T-cell (primary cell): ENCODE results near the gene TDRD7. TPM values are rescaled to one million over a fixed set of nuclear protein-coding genes. Genes with fewer than 3 reads are reported as not detected.

ENCODE experiments used
- ATAC-seq, 4 experiments: fragments of 200-7000 bp in 3 of 4; fragments of 150-1000 bp in 1 of 4; cut with Tn5 transposase; replicated peaks in 1 of 4; 1 replicate in 3 of 4; 2 replicates in 1 of 4; pipeline ENCODE4 v1.10.0; 2021; ENCODE audit warnings: moderate library complexity in 3 of 4, mild to moderate bottlenecking in 2 of 4, moderate number of reproducible peaks in 1 of 4
- CTCF ChIA-PET, 2 donors: fragments of 300-600 bp; sonication (Branson Sonifier 250); formaldehyde crosslinking; loops; one replicate each; lab custom pipeline; 2022; ENCODE audit warnings: antibody characterized with exemption in 2 of 2; lab: Charles Lee
- POLR2A ChIA-PET, 2 donors: fragments of 300-600 bp; sonication (Branson Sonifier 250); formaldehyde crosslinking; loops; one replicate each; lab custom pipeline; 2022; ENCODE audit warnings: antibody characterized with exemption in 2 of 2; lab: Charles Lee
- DNase-seq, 35 experiments: peaks; one replicate each; pipeline versions ENCODE4 v3.0.0 to v3.0.0-alpha.2; 2013 to 2023
- H3K27ac ChIP-seq: one replicate; pipeline ENCODE4 v1.5.1; 2013; ENCODE audit warnings: low read length
- H3K27me3 ChIP-seq, 2 experiments: replicated peaks in 1 of 2; 1 replicate in 1 of 2; 2 replicates in 1 of 2; pipeline versions ENCODE4 v1.6.1 to v1.7.0; 2013; ENCODE audit warnings: low read length in 1 of 2, mixed read lengths in 1 of 2; ENCODE audit not compliant: control insufficient read depth in 2 of 2, insufficient read depth in 2 of 2; ENCODE audit errors: extremely low read depth in 1 of 2
- H3K36me3 ChIP-seq, 2 donors: 1 replicate in 1 of 2; 2 replicates in 1 of 2; pipeline versions ENCODE4 v1.6.1 to v1.7.0; 2013; ENCODE audit warnings: low read length in 1 of 2; ENCODE audit not compliant: control insufficient read depth in 2 of 2, insufficient read depth in 1 of 2; ENCODE audit errors: extremely low read depth in 1 of 2
- H3K4me1 ChIP-seq, 2 experiments: 1 replicate in 1 of 2; 2 replicates in 1 of 2; pipeline versions ENCODE4 v1.6.1 to v1.7.0; 2013; ENCODE audit warnings: low read length in 2 of 2, mixed read lengths in 1 of 2; ENCODE audit not compliant: insufficient read depth in 2 of 2, control insufficient read depth in 1 of 2; ENCODE audit errors: extremely low read depth in 1 of 2
- H3K4me3 ChIP-seq, 2 donors: 1 replicate in 1 of 2; 2 replicates in 1 of 2; pipeline versions ENCODE4 v1.5.1 to v1.7.0; 2013; ENCODE audit warnings: mild to moderate bottlenecking in 2 of 2, low read length in 1 of 2, moderate library complexity in 1 of 2; ENCODE audit not compliant: control insufficient read depth in 1 of 2; ENCODE audit errors: extremely low read depth in 1 of 2
- H3K9me3 ChIP-seq: 2 replicates; pipeline ENCODE4 v1.7.0; 2013
- H3K27ac Mint-ChIP-seq, 2 donors: one replicate each; pipeline ENCODE4 v1.8.0; 2020 to 2021; ENCODE audit warnings: mild to moderate bottlenecking in 2 of 2, mixed read lengths in 2 of 2
- H3K27me3 Mint-ChIP-seq, 2 donors: one replicate each; pipeline ENCODE4 v1.8.0; 2021 to 2022; ENCODE audit warnings: mixed read lengths in 2 of 2
- H3K36me3 Mint-ChIP-seq: one replicate; pipeline ENCODE4 v1.8.0; 2021; ENCODE audit warnings: mixed read lengths
- H3K4me1 Mint-ChIP-seq, 3 donors: one replicate each; pipeline ENCODE4 v1.8.0; 2020 to 2022; ENCODE audit warnings: mixed read lengths in 3 of 3, mild to moderate bottlenecking in 1 of 3
- H3K4me3 Mint-ChIP-seq, 3 donors: one replicate each; pipeline ENCODE4 v1.8.0; 2020 to 2022; ENCODE audit warnings: mild to moderate bottlenecking in 3 of 3, mixed read lengths in 3 of 3, moderate library complexity in 3 of 3
- H3K9me3 Mint-ChIP-seq, 3 donors: one replicate each; pipeline ENCODE4 v1.8.0; 2020 to 2022; ENCODE audit warnings: mixed read lengths in 3 of 3
- WGBS: methylation state at CpG from one replicate; pipeline ENCODE4 v1.1.5; 2013; ENCODE audit warnings: missing lambda C conversion rate; ENCODE audit not compliant: insufficient coverage; 5-methylcytosine and 5-hydroxymethylcytosine counted together
- total RNA-seq, 35 experiments: library from RNA in 6 of 35; stranded (reverse) in 6 of 35; fragments of 120-200 nt in 1 of 35; gene quantifications; one replicate each; pipeline versions ENCODE4 v1.2.1 to v1.2.4 and lab custom pipeline; 2013 to 2026

Gene TDRD7
- total RNA-seq, 5 donors from 2014 or later (not counting 1 experiment from before 2014, with no cell fraction given), result 9.2 to 11.9 (median 10.2) TPM

DNA sequence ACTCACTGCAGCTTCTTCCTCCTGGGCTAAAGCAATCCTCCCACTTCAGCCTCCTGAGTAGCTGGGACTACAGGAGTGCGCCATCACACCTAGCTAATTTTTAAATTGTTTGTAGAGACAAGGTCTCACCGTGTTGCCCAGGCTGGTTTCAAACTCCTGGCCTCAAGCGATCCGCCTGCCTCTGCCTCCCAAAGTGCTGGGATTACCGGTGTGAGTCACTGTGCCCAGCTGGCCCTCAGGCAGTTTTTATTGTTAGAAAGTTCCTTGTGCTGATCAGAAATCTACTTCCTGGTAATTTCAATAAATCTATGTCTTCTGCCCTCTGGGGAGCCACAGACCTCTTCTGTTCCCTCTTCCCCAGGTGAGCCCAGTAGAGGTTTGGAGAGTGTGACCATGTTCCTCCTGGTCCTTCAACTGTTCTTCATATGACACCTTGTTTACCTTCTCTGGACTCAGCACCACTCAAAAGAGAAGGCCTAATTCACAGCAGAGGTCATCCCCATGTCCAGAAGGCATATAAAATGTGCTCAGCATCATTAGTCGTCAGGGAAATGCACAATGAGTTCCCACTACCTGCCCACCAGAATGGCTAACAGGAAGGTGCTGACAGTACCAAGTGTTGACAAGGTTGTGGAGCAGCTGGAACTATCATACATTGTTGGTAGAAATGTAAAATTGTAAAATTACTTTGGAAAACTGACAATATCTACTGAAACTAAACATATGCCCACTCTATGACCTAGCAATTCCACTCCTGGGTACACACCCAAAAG lies 99.9 kb downstream of the TDRD7 start:
- no peak overlapping the region for H3K4me3 Mint-ChIP-seq
- peaks cover 16 to 17% of the 10 kb centered on the region in 2 donors for H3K27me3 Mint-ChIP-seq
- no peak overlapping the region for H3K27ac Mint-ChIP-seq
- Histone ChIP-seq H3K27ac (no peak overlapping the region), H3K9me3 (no peaks in the 10 kb centered on the region), H3K27me3 (peaks cover 0 to 14% of the 10 kb centered on the region in 2 experiments), H3K4me3 (no peak overlapping the region), H3K36me3 (no peaks in the 10 kb centered on the region), H3K4me1 (no peaks in the 10 kb centered on the region)
- H3K36me3 Mint-ChIP-seq, result no peaks in the 10 kb centered on the region
- DNase-seq (no peak), ATAC-seq (no peak)
- no peaks in the 10 kb centered on the region for H3K4me1 Mint-ChIP-seq
- ChIA-PET CTCF (no interaction called here), POLR2A (no interaction called here)
- no peaks in the 10 kb centered on the region for H3K9me3 Mint-ChIP-seq
- WGBS, result 86% methylated on average over 4 of the region's 6 CpGs

GRCh38 chr9:97512966-97513560 lies 101.2 kb downstream of the TDRD7 start:
- peaks cover 0 to 24% of the 10 kb centered on the region in 2 experiments for H3K27me3 ChIP-seq
- Mint-ChIP-seq H3K27me3 (peaks cover 25 to 26% of the 10 kb centered on the region in 2 donors), H3K9me3 (no peaks in the 10 kb centered on the region), H3K4me1 (no peaks in the 10 kb centered on the region), H3K27ac (no peak overlapping the region), H3K36me3 (no peaks in the 10 kb centered on the region), H3K4me3 (no peak overlapping the region)
- ATAC-seq (no peak), DNase-seq (no peak)
- H3K27ac ChIP-seq, result no peak overlapping the region
- POLR2A ChIA-PET, result no interaction called here
- H3K4me1 ChIP-seq, result no peaks in the 10 kb centered on the region
- no peaks in the 10 kb centered on the region for H3K36me3 ChIP-seq
- WGBS, result 84% methylated on average over 4 of the region's 8 CpGs
- CTCF ChIA-PET, result no interaction called here
- H3K4me3 ChIP-seq, result no peak overlapping the region
- H3K9me3 ChIP-seq, result no peaks in the 10 kb centered on the region

DNA sequence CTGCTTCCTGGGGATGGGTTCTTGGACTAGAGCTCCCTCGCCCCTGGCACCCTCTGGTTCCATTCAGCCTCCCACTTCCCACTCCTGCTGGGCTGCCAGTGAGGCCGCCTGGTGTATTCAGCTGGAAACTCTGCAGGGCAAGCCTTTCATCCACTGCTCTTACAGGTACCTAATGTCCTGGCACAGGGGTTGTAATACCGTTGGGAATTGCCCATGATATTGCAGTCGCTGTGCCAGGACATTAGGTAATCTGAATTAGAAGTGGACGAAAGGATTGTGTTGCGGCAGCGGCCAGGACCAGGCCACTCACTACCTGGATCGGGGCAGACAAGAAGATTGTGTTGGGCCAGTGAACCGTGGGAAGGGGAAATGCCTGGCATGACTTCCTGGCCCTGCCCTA lies 102.6 kb downstream of the TDRD7 start:
- ChIA-PET POLR2A (no interaction called here), CTCF (no interaction called here)
- 77% methylated on average over 9 of the region's 9 CpGs for WGBS
- Histone ChIP-seq H3K36me3 (no peaks in the 10 kb centered on the region), H3K27me3 (peaks cover 0 to 36% of the 10 kb centered on the region in 2 experiments), H3K4me3 (no peak overlapping the region), H3K27ac (no peak overlapping the region), H3K9me3 (no peaks in the 10 kb centered on the region), H3K4me1 (no peaks in the 10 kb centered on the region)
- DNase-seq, result no peak
- Mint-ChIP-seq H3K9me3 (no peaks in the 10 kb centered on the region), H3K27ac (no peak overlapping the region), H3K4me1 (peaks cover 0 to 5% (median 3%) of the 10 kb centered on the region in 3 donors), H3K4me3 (no peak overlapping the region), H3K27me3 (peaks cover 28 to 37% of the 10 kb centered on the region in 2 donors), H3K36me3 (no peaks in the 10 kb centered on the region)
- no peak for ATAC-seq

DNA sequence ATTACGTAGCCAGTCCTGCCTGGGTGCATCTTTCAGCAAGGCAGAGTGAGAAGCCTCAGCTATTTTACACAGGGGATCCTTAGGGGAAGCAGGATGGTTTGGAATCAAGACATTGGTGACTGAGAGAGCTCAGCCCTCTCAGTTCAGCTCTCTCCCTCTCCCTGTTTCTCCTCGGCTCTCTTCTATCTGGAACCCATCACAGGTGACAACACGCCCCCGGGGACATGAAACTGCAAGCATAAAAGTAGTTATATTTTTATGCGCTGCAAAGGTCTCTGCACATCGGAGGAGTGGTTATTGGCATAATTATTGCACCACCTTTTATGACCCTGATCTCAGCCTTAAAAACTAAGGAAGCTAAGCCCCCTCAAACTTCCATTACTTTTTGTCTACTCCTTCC lies 103.8 kb downstream of the TDRD7 start:
- CTCF ChIA-PET, result no interaction called here
- Histone ChIP-seq H3K4me3 (no peak overlapping the region), H3K4me1 (no peaks in the 10 kb centered on the region), H3K9me3 (no peaks in the 10 kb centered on the region), H3K27me3 (peaks cover 0 to 38% of the 10 kb centered on the region in 2 experiments), H3K36me3 (no peaks in the 10 kb centered on the region), H3K27ac (no peak overlapping the region)
- DNase-seq (no peak), ATAC-seq (no peak)
- Mint-ChIP-seq H3K4me3 (no peak overlapping the region), H3K27ac (no peak overlapping the region), H3K9me3 (no peaks in the 10 kb centered on the region), H3K4me1 (peaks cover 0 to 5% (median 3%) of the 10 kb centered on the region in 3 donors), H3K36me3 (no peaks in the 10 kb centered on the region), H3K27me3 (peaks cover 31 to 38% of the 10 kb centered on the region in 2 donors)
- POLR2A ChIA-PET, result no interaction called here
- WGBS, result no CpG with 5 or more reads among the region's 6 CpGs

- CTCF ChIA-PET, result no interaction called here
- no peaks in the 10 kb centered on the region for H3K9me3 Mint-ChIP-seq
- 92% methylated on average over 4 of the region's 8 CpGs for WGBS
These were observed 104.2 kb downstream of the TDRD7 start for GRCh38 chr9:97516111-97516510.

GRCh38 chr9:97517331-97518089 lies 105.6 kb downstream of the TDRD7 start:
- Histone ChIP-seq H3K36me3 (no peaks in the 10 kb centered on the region), H3K4me3 (no peak overlapping the region), H3K9me3 (no peaks in the 10 kb centered on the region), H3K27me3 (peaks cover 0 to 38% of the 10 kb centered on the region in 2 experiments), H3K4me1 (no peaks in the 10 kb centered on the region), H3K27ac (no peak overlapping the region)
- H3K27me3 Mint-ChIP-seq, result peaks cover 31 to 38% of the 10 kb centered on the region in 2 donors
- WGBS, result 83% methylated on average over 8 of the region's 14 CpGs
- H3K4me3 Mint-ChIP-seq, result no peak overlapping the region
- no peak for DNase-seq
- H3K9me3 Mint-ChIP-seq, result no peaks in the 10 kb centered on the region
- no peak for ATAC-seq
- peaks cover 0 to 5% (median 3%) of the 10 kb centered on the region in 3 donors for H3K4me1 Mint-ChIP-seq
- POLR2A ChIA-PET, result interaction anchor here in 1 of 2 donors (0.6 kb wide), 1 partner anchor 10 kb away, joined by 3 read pairs; no protein-coding TSS in a partner anchor
- H3K36me3 Mint-ChIP-seq, result no peaks in the 10 kb centered on the region
- H3K27ac Mint-ChIP-seq, result no peak overlapping the region
- CTCF ChIA-PET, result no interaction called here

More at GRCh38 chr9:97516111-97516510, 104.2 kb downstream of the TDRD7 start:
- no peak overlapping the region for H3K27ac ChIP-seq
- no peak overlapping the region for H3K4me3 ChIP-seq
- Mint-ChIP-seq H3K27me3 (peaks cover 31 to 38% of the 10 kb centered on the region in 2 donors), H3K27ac (no peak overlapping the region), H3K4me1 (peaks cover 0 to 5% (median 3%) of the 10 kb centered on the region in 3 donors), H3K4me3 (no peak overlapping the region), H3K36me3 (no peaks in the 10 kb centered on the region)
- no peaks in the 10 kb centered on the region for H3K4me1 ChIP-seq
- POLR2A ChIA-PET, result no interaction called here
- DNase-seq, result no peak
- H3K36me3 ChIP-seq, result no peaks in the 10 kb centered on the region
- peaks cover 0 to 38% of the 10 kb centered on the region in 2 experiments for H3K27me3 ChIP-seq
- no peaks in the 10 kb centered on the region for H3K9me3 ChIP-seq
- ATAC-seq, result no peak
